HepG2 (cell line): ENCODE measurements around the gene ACSL3. TPM values are rescaled to one million over a fixed set of nuclear protein-coding genes. Genes with fewer than 3 reads are reported as not detected.

Experiments used
- BRF2 ChIP-seq: sonication (generic); formaldehyde crosslinking; IDR thresholded peaks from 2 replicates; pipeline ENCODE4 v1.8.1; 2022; ENCODE audit warnings: mild to moderate bottlenecking, missing genetic modification reagents
- CEBPB ChIP-seq: IDR thresholded peaks from 2 replicates; pipeline ENCODE4 v1.6.1; 2011; ENCODE audit warnings: low read depth, low read length, improper control_type of control experiment, borderline replicate concordance
- ELK4 ChIP-seq: sonication (generic); formaldehyde crosslinking; IDR thresholded peaks from 2 replicates; pipeline ENCODE4 v1.9.0; 2021; ENCODE audit warnings: missing genetic modification reagents, borderline replicate concordance
- JUND ChIP-seq: sonication (generic); formaldehyde crosslinking; IDR thresholded peaks from 2 replicates; pipeline ENCODE4 v1.8.0; 2022; ENCODE audit warnings: mild to moderate bottlenecking, missing genetic modification reagents
- KMT2B ChIP-seq: IDR thresholded peaks from 2 replicates; pipeline ENCODE4 v1.6.1; 2016; ENCODE audit warnings: missing genetic modification reagents, missing compliant biosample characterization
- MLX ChIP-seq: IDR thresholded peaks from 2 replicates; pipeline ENCODE4 v1.6.1; 2016
- NCOA5 ChIP-seq: sonication (generic); formaldehyde crosslinking; IDR thresholded peaks from 2 replicates; pipeline ENCODE4 v1.4.0; 2020; ENCODE audit warnings: missing genetic modification reagents
- NR2F2 ChIP-seq: IDR thresholded peaks from 2 replicates; pipeline ENCODE4 v1.6.1; 2012; ENCODE audit warnings: low read depth, inconsistent platforms, borderline replicate concordance
- PAX8 ChIP-seq: sonication (generic); formaldehyde crosslinking; IDR thresholded peaks from 2 replicates; pipeline ENCODE4 v1.8.0; 2022; ENCODE audit warnings: mild to moderate bottlenecking, missing genetic modification reagents, borderline replicate concordance
- PHB2 ChIP-seq: fragments of 450-650 bp; IDR thresholded peaks from 2 replicates; pipeline ENCODE4 v1.6.1; 2018; ENCODE audit not compliant: partially characterized antibody
- PHF21A ChIP-seq: sonication (generic); formaldehyde crosslinking; IDR thresholded peaks from 2 replicates; pipeline ENCODE4 v1.5.0; 2020; ENCODE audit warnings: mild to moderate bottlenecking, missing genetic modification reagents
- PREB ChIP-seq: sonication (generic); formaldehyde crosslinking; IDR thresholded peaks from 2 replicates; pipeline ENCODE4 v1.4.0; 2020; ENCODE audit warnings: missing genetic modification reagents
- TBP ChIP-seq: sonication (generic); formaldehyde crosslinking; IDR thresholded peaks from 2 replicates; pipeline ENCODE4 v1.5.0; 2020; ENCODE audit warnings: missing genetic modification reagents
- TFAP4 ChIP-seq: sonication (generic); IDR thresholded peaks from 2 replicates; pipeline ENCODE4 v1.6.1; 2016; ENCODE audit warnings: low read depth, borderline replicate concordance
- U2AF1 ChIP-seq: fragments of 200-400 bp; formaldehyde crosslinking; optimal IDR thresholded peaks from 2 replicates; pipeline ENCODE3; 2017; ENCODE audit warnings: mild to moderate bottlenecking, low read depth, low read length
- YEATS2 ChIP-seq: sonication (generic); formaldehyde crosslinking; IDR thresholded peaks from 2 replicates; pipeline ENCODE4 v1.4.0; 2020; ENCODE audit warnings: missing genetic modification reagents, borderline replicate concordance
- ZC3H4 ChIP-seq: sonication (generic); formaldehyde crosslinking; IDR thresholded peaks from 2 replicates; pipeline ENCODE4 v1.4.0; 2020; ENCODE audit warnings: missing genetic modification reagents, borderline replicate concordance
- ZGPAT ChIP-seq: IDR thresholded peaks from 2 replicates; pipeline ENCODE4 v1.6.1; 2016; ENCODE audit warnings: mild to moderate bottlenecking
- ZNF230 ChIP-seq: sonication (generic); formaldehyde crosslinking; IDR thresholded peaks from 2 replicates; pipeline ENCODE4 v1.4.0; 2020; ENCODE audit warnings: mild to moderate bottlenecking, missing genetic modification reagents
- ZNF33B ChIP-seq: sonication (generic); formaldehyde crosslinking; IDR thresholded peaks from 2 replicates; pipeline ENCODE4 v1.5.1; 2020; ENCODE audit warnings: mild to moderate bottlenecking, missing genetic modification reagents
- ZNF432 ChIP-seq: sonication (generic); formaldehyde crosslinking; IDR thresholded peaks from 2 replicates; pipeline ENCODE4 v1.5.0; 2020; ENCODE audit warnings: missing genetic modification reagents, mild to moderate bottlenecking, borderline replicate concordance
- ZNF552 ChIP-seq: sonication (generic); formaldehyde crosslinking; IDR thresholded peaks from 2 replicates; pipeline ENCODE4 v1.9.0; 2022; ENCODE audit warnings: missing genetic modification reagents, mild to moderate bottlenecking, borderline replicate concordance
- ZNF709 ChIP-seq: sonication (generic); formaldehyde crosslinking; IDR thresholded peaks from 2 replicates; pipeline ENCODE4 v1.5.0; 2020; ENCODE audit warnings: mild to moderate bottlenecking, missing genetic modification reagents
- ZNF850 ChIP-seq: sonication (generic); formaldehyde crosslinking; conservative IDR thresholded peaks from 2 replicates; pipeline ENCODE4 v1.9.0; 2021; ENCODE audit warnings: mild to moderate bottlenecking, missing genetic modification reagents
- polyA plus RNA-seq, 8 experiments: library from polyadenylated mRNA; depleted of rRNA in 3 of 8; stranded (reverse) in 7 of 8; unstranded in 1 of 8; fragments of >200 nt; fragmentation: Illumina TruSeq in 4 of 8; extraction: Trizol in 4 of 8; gene quantifications; 2 replicates each; pipeline versions ENCODE4 v1.2.1 to v1.2.3, GENCODE V29; 2011 to 2016; ENCODE audit warnings: low read depth in 4 of 8, missing spikeins in 1 of 8, mixed read lengths in 1 of 8; ENCODE audit not compliant: insufficient read depth in 1 of 8
- total RNA-seq, 5 experiments: library from RNA; depleted of rRNA; stranded (reverse); fragments of >200 nt; fragmentation: Illumina TruSeq; extraction: Trizol; gene quantifications; 2 replicates each; pipeline ENCODE4 v1.2.3, GENCODE V29; 2016; ENCODE audit warnings: low read depth in 1 of 5

Gene ACSL3
- total and polyA plus RNA-seq, 2 of the 13 experiments (the other 11 are each of a cell fraction or from before 2014, with no cell fraction given) = 305 to 365 TPM

- TF ChIP-seq PREB (CRISPR knock-in tag) (no peak), KMT2B (CRISPR knock-in tag) (no peak), ELK4 (CRISPR knock-in tag) (no peak), ZNF552 (CRISPR knock-in tag) (no peak), ZNF230 (no peak), PHB2 (no peak), NCOA5 (CRISPR knock-in tag) (no peak), MLX (CRISPR knock-in tag) (no peak), TFAP4 (peak; percentile 76; the same call in 1 of the 2 replicates), ZGPAT (CRISPR knock-in tag) (no peak), ZNF709 (peak; percentile 49; the same call in 1 of the 2 replicates), CEBPB (no peak), PHF21A (0 out of 2 replicates have a peak, but pooled peaks have one; percentile 26), ZNF33B (CRISPR knock-in tag) (no peak), YEATS2 (CRISPR knock-in tag) (no peak), U2AF1 (no peak), JUND (CRISPR knock-in tag) (peak; percentile 96), BRF2 (CRISPR knock-in tag) (no peak), PAX8 (CRISPR knock-in tag) (no peak), ZNF850 (CRISPR knock-in tag) (no peak), NR2F2 (no peak), TBP (CRISPR knock-in tag) (no peak), ZNF432 (CRISPR knock-in tag) (no peak), ZC3H4 (CRISPR knock-in tag) (no peak)
Observed at GRCh38 chr2:222864296-222864695, 3.5 kb downstream of the ACSL3 start (continued).
